ENCODE results near the gene PTPRCAP. TPM values are rescaled to one million over a fixed set of nuclear protein-coding genes. Genes with fewer than 3 reads are reported as not detected.

PTPRCAP gene
- total and polyA plus RNA-seq, 9 of the 15 experiments (the other 6 are each of a cell fraction or from before 2014, with no cell fraction given): 0.22 to 2.0 (median 1.1) TPM; not detected in 4

- no peak for TF ChIP-seq ETS2 (tag; IDR thresholded peaks at IDR 0.05; ENCODE audit: borderline replicate concordance, poor library complexity, severe bottlenecking)
- TF ChIP-seq ZNF408 (CRISPR knock-in tag; IDR thresholded peaks at IDR 0.05; ENCODE audit: low read depth): no peak
- no peak for TF ChIP-seq GTF2A2 (tag; IDR thresholded peaks at IDR 0.05)
- no peak for TF ChIP-seq FIP1L1 (IDR thresholded peaks at IDR 0.05; ENCODE audit: low read depth, low read length, poor library complexity, severe bottlenecking)
- no peak for TF ChIP-seq SNIP1 (IDR thresholded peaks at IDR 0.05; ENCODE audit: low read depth)
- TF ChIP-seq SETDB1 (IDR thresholded peaks at IDR 0.05; ENCODE audit: low read length): no peak
- no peak for TF ChIP-seq POLR3G (IDR thresholded peaks at IDR 0.05; ENCODE audit: extremely low read depth, insufficient read length, insufficient replicate concordance)
Observed at GRCh38 chr11:67453816-67454732, 16.6 kb upstream of the PTPRCAP start (continued).

- in situ Hi-C loops (cut with MboI) (no loop called here), intact Hi-C loops (cut with micrococcal nuclease) (no loop called here)
- no peak within 1 kb of the TSS for H3K4me2 ChIP-seq (ENCODE audit: insufficient read depth, low read length)
- H3K27me3 ChIP-seq (ENCODE audit: control insufficient read depth in 2 of 2, insufficient read depth in 2 of 2, low read length in 2 of 2): no peaks in the 10 kb centered on the region
- no peak within 1 kb of the TSS for H3K4me3 ChIP-seq
- no peaks in the 10 kb centered on the region for H3K9me3 ChIP-seq (replicated peaks; ENCODE audit: control insufficient read depth, insufficient read depth, low read depth, low read length)
- ATAC-seq: peak; percentile 25; the same call in 1 of the 3 replicates
- no peaks in the 10 kb centered on the region for H4K20me1 ChIP-seq (replicated peaks; ENCODE audit: control insufficient read depth, insufficient read depth, low read length)
- H3K27ac ChIP-seq (ENCODE audit: extremely low read depth, low read depth, low read length): no peak within 1 kb of the TSS
- no peak for DNase-seq (ENCODE audit: extremely low read depth in 1 of 4, low spot score in 3 of 4)
- peak within 1 kb of the TSS; percentile 58 for H2AFZ ChIP-seq (ENCODE audit: low read depth, low read length)
- 67% methylated on average over 17 of the region's 33 CpGs for WGBS (ENCODE audit: insufficient coverage, low coverage, missing lambda C conversion rate)
- no peak for FAIRE-seq
- no peaks in the 10 kb centered on the region for H3K79me2 ChIP-seq (ENCODE audit: control insufficient read depth, insufficient read depth, low read length)
- POLR2A ChIA-PET: interaction anchor here (0.6 to 1.5 kb wide), 3 partner anchors 11 to 12 kb away, joined by 3 to 6 read pairs (median 4); no protein-coding TSS in a partner anchor
- H3K4me1 ChIP-seq (replicated peaks in 1 of 2; ENCODE audit: control insufficient read depth in 2 of 2, insufficient read depth in 2 of 2, low read length in 2 of 2): peaks cover 0 to 40% of the 10 kb centered on the region in 2 experiments; a peak in 2 of 5 replicates
- H3K9ac ChIP-seq (ENCODE audit: insufficient read depth in 1 of 2, low read depth in 2 of 2, low read length in 2 of 2): peak within 1 kb of the TSS in 1 of 2 experiments; percentile 73; a peak in 2 of 4 replicates
- BruUV-seq (replicated peaks): no TSS peak
- CTCF ChIA-PET (ENCODE audit: low intra/inter-chr PET ratio): no interaction called here
- H3K36me3 ChIP-seq (ENCODE audit: control insufficient read depth, insufficient read depth, low read length): no peaks in the 10 kb centered on the region
- H3K9me1 ChIP-seq (ENCODE audit: control insufficient read depth, insufficient read depth, low read length): no peaks in the 10 kb centered on the region
- TF ChIP-seq NFIC (IDR thresholded peaks at IDR 0.05) (peak; percentile 57), JUN (IDR thresholded peaks at IDR 0.05; ENCODE audit: borderline replicate concordance, low read depth, low read length) (no peak), JUN (CRISPR knock-in tag; IDR thresholded peaks at IDR 0.05; ENCODE audit: borderline replicate concordance) (no peak), DLX4 (CRISPR knock-in tag; IDR thresholded peaks at IDR 0.05) (no peak), ZNF23 (CRISPR knock-in tag; IDR thresholded peaks at IDR 0.05) (no peak), FOXK1 (CRISPR knock-in tag; IDR thresholded peaks at IDR 0.05; ENCODE audit: borderline replicate concordance) (no peak), PBX2 (CRISPR knock-in tag; IDR thresholded peaks at IDR 0.05; ENCODE audit: low read depth) (no peak), PBX2 (tag; conservative IDR thresholded peaks at IDR 0.05; ENCODE audit: low read depth) (0 out of 2 replicates have a peak, but pooled peaks have one; percentile 13)
Observed at GRCh38 chr11:67452141-67452952, 14.9 kb upstream of the PTPRCAP start, which contains the start of gene GPR152. GPR152 (minus strand) TSS chr11:67452729; CDS start chr11:67452724, 5 bp downstream.
